Aortic smooth muscle cell (primary cell): Measurements from ENCODE around the gene TCN1. TPM values are rescaled to one million over a fixed set of nuclear protein-coding genes. Genes with fewer than 3 reads are reported as not detected.

Experiments used
- total RNA-seq: library from RNA; depleted of rRNA; stranded (reverse); fragments of >200 nt; gene quantifications from 2 replicates; pipeline ENCODE4 v1.2.3, GENCODE V29; 2014

TCN1 gene
- under 0.01 TPM in 1 of 2 replicates, not detected in the other for total RNA-seq

GRCh38 chr11:59866397-59866796 lies at the start of gene TCN1:
TCN1 (minus strand) TSS chr11:59866487; CDS start chr11:59866470, 17 bp downstream.

GRCh38 chr11:59878575-59878974 lies 12.3 kb upstream of the TCN1 start, which contains the start of gene OOSP3:
OOSP3 (plus strand) TSS chr11:59878782; CDS start chr11:59878809, 27 bp downstream.

DNA sequence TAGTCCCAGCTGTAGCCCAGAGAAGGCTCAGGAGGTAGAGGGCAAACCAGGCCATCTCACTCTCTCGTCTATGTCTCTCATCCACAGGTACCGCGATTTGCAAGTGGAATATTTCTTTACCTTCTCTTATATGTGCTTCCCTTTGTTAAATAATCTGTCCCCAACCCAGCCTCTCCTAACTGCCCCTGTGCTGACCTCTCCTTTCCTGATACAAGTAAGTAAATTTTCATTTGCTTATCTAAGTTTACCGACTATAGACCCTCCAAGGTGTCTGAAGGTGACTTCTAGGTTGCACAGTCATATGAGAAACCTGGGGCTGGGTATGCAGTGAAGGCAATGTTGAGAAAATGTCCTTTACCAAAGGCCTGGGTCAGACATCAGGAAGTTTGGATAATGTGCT lies 20.9 kb downstream of the TCN1 start, which contains the start of gene CBLIF:
Gene CBLIF (minus strand): TSS at position 101 of the 400 bp plus-strand sequence. CDS start 46 bp downstream, at position 55.

DNA sequence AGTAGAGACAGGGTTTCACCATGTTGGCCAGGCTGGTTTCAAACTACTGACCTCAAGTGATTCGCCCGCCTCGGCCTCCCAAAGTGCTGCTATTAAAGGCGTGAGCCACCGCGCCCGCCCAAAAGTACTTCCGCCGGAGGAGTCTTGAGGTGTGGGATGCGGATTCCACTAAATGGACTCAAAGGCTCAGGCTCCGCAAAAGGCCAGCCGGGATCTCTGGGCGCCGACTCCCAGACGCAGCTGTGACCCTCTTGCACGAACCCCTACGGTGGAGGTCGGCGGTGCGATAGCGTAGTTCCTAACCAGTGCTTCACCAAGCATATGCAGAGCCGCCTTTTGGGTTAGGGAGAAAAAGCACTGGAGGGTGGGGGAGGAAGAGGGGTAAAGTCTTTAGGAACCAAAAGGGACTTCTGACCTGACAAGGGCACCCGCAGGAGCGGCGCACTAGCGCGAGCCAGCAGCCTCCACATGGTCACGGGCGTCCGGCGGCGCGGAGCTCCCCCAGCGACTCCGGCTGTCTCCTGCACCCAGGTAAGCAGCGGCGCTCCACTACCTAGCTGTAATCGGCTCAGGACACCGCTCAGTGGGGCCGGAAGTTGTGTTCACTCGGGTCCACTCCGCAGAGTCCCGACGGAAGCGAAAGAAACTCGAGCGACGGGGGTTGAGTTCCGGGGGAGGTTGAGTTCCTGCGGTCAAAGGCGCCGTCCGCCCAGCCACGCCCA lies 55.9 kb downstream of the TCN1 start, which contains the start of gene MRPL16:
Gene MRPL16 (minus strand): TSS at position 590 of the 722 bp plus-strand sequence. CDS start 120 bp downstream, at position 470.

Other genes starting within 250 kb of the TCN1 start
- 5.3 and 7.3 TPM in 2 replicates for gene PATL1, start 197.4 kb downstream of the TCN1 start, total RNA-seq
- gene OR10V1, start 152.6 kb downstream of the TCN1 start, total RNA-seq, result not detected in 2 replicates
- gene STX3, start 111.1 kb downstream of the TCN1 start, total RNA-seq, result 16.5 and 25.9 TPM in 2 replicates
- gene MRPL16, start 55.7 kb downstream of the TCN1 start, total RNA-seq, result 30.5 and 35.4 TPM in 2 replicates
- not detected in 2 replicates for gene CBLIF, start 21.0 kb downstream of the TCN1 start, total RNA-seq
- not detected in 2 replicates for gene OOSP3, start 12.3 kb upstream of the TCN1 start, total RNA-seq
- not detected in 2 replicates for gene OOSP1, start 71.9 kb upstream of the TCN1 start, total RNA-seq
- not detected in 2 replicates for gene OOSP4A, start 97.5 kb upstream of the TCN1 start, total RNA-seq
- gene OOSP4B, start 150.7 kb upstream of the TCN1 start, total RNA-seq, result not detected in 2 replicates
- gene OOSP2, start 173.9 kb upstream of the TCN1 start, total RNA-seq, result not detected in 2 replicates
- gene MS4A3, start 190.2 kb upstream of the TCN1 start, total RNA-seq, result not detected in 2 replicates
- gene MS4A2, start 222.2 kb upstream of the TCN1 start, total RNA-seq, result not detected in 2 replicates